Heart right ventricle (tissue), 16 donors: ENCODE results near the gene CNIH3. TPM values are rescaled to one million over a fixed set of nuclear protein-coding genes. Genes with fewer than 3 reads are reported as not detected.
A peak's percentile ranks its signal among the peaks of the same experiment; 100 is the strongest.

Source experiments
- ATAC-seq, 8 donors: fragments of 200-7000 bp; cut with Tn5 transposase; one replicate each; pipeline ENCODE4 v1.9.1; 2020; ENCODE audit warnings: mild to moderate bottlenecking in 8 of 8, moderate library complexity in 8 of 8, moderate number of reproducible peaks in 1 of 8
- DNase-seq, 2 donors: peaks; one replicate each; pipeline ENCODE4 v3.0.0-alpha.2; 2020
- H3K27ac ChIP-seq, 10 donors: fragments of 200-600 bp; sonication (generic) in 2 of 10; one replicate each; pipeline versions ENCODE4 v1.5.0 to v1.8.0; 2020 to 2022; ENCODE audit warnings: mild to moderate bottlenecking in 3 of 10
- H3K27me3 ChIP-seq, 7 donors: fragments of 200-600 bp; one replicate each; pipeline ENCODE4 v1.8.0; 2021 to 2022; ENCODE audit warnings: mild to moderate bottlenecking in 2 of 7
- H3K36me3 ChIP-seq, 9 donors: fragments of 200-600 bp; sonication (generic) in 1 of 9; one replicate each; pipeline versions ENCODE4 v1.5.0 to v1.8.0; 2020 to 2022; ENCODE audit warnings: mild to moderate bottlenecking in 2 of 9
- H3K4me1 ChIP-seq, 9 donors: fragments of 200-600 bp; sonication (generic) in 1 of 9; one replicate each; pipeline versions ENCODE4 v1.5.0 to v1.8.0; 2020 to 2022; ENCODE audit warnings: mild to moderate bottlenecking in 4 of 9
- H3K4me3 ChIP-seq, 10 donors: fragments of 200-600 bp; sonication (generic) in 2 of 10; one replicate each; pipeline versions ENCODE4 v1.5.0 to v1.8.0; 2020 to 2022; ENCODE audit warnings: mild to moderate bottlenecking in 7 of 10, moderate library complexity in 2 of 10
- H3K9me3 ChIP-seq, 11 donors: fragments of 200-600 bp in 10 of 11; sonication (generic) in 2 of 11; one replicate each; pipeline versions ENCODE4 v1.5.0 to v1.8.0; 2013 to 2022; ENCODE audit warnings: mild to moderate bottlenecking in 2 of 11, control low read depth in 1 of 11, moderate library complexity in 1 of 11
- WGBS, 2 donors: extraction: QIAGEN DNeasy Blood & Tissue Kit; methylation state at CpG; one replicate each; pipeline ENCODE4 v1.1.7; 2013; ENCODE audit warnings: inconsistent platforms in 1 of 2; 5-methylcytosine and 5-hydroxymethylcytosine counted together
- intact Hi-C, 10 donors: fragments of 100-400 bp; cut with DNase I; formaldehyde crosslinking; loops; one replicate each; pipeline versions ENCODE4 v1.11.1 to v1.14.2; 2022
- polyA plus RNA-seq, 2 donors: library from polyadenylated mRNA; stranded (reverse); fragments of 200-250 nt; gene quantifications; one replicate each; pipeline ENCODE4 v1.2.3, GENCODE V29; 2013
- total RNA-seq, 10 donors: library from RNA; stranded (reverse); fragmentation: NEBNext Ultra II Directional in 3 of 10; extraction: Animal tissue kit (Norgen Biotek cat#: 25700) in 3 of 10; gene quantifications; one replicate each; pipeline versions ENCODE4 v1.2.1 to v1.2.4, GENCODE V29; 2021 to 2023
- TF ChIP-seq, protein P1 (sequence below), 9 donors: fragments of 200-600 bp; sonication (generic) in 2 of 9; IDR thresholded peaks; one replicate each; pipeline versions ENCODE4 v1.5.0 to v1.8.0; 2021 to 2022; ENCODE audit warnings: antibody characterized with exemption in 9 of 9, mild to moderate bottlenecking in 5 of 9, moderate library complexity in 1 of 9
- donor health status: Arrhythmogenic right ventricular cardiomyopathy.
- donor health status: ischemic (EF 13 %, LVEDD 7.1; RV severe dilation, severe dysfunction).
- donor health status: healthy with polysubstance abuse.
- donor health status: DM: no; HTN: yes; CAD: no.
- donor health status: DM: no; HTN: no; CAD: no.
- donor health status: ischemic (EF 25% LVEDD 6.9; RV normal size, moderate dysfunction).
- donor health status: ischemic (EF 25% LVEDD 5.7; RV mildly dilated, moderate dysfunction).
- donor health status: healthy.
- donor health status: DM: yes; HTN: yes; CAD: no.
- donor health status: Ischemic cardiomyopathy.
- donor health status: ischemic (EF 35%, LVEDD 5.7; RV mildly dilated, moderate dysfunction).
- donor health status: nonischemic (EF 11% LVEDD 7.7; RV severe dilation, severe dysfunction).
- donor health status: DM: yes; HTN: yes; CAD: no.
- donor health status: PGD.
- donor health status: ischemic (EF 29% LVEDD 5.4; RV normal size, mild dysfunction).
- donor health status: nonischemic (EF 23%, LVEDD 6.1; RV moderate dilation, normal function).

CNIH3 gene
- total and polyA plus RNA-seq, 12 donors = 0.28 to 1.8 (median 0.83) TPM

DNA sequence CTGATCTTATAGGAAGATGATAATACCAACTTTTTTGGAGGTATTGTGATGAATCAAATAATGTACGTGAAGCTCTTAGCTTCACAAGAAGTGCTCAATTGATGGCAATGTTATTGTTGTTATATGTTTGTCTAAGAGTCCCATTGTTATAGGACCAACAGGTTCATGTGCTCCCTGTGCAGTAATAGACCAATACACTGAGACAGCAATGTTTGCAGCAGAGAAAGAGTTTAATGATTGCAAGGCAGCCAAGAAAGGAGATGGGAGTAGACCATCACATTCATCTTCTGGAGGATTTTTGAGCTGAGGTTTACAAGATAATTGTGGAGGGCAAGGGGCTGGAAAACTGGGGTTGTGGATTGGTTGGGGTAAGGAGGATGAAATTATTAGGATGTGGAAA is 143.0 kb downstream of the CNIH3 start:
- no peaks in the 10 kb centered on the region for H3K36me3 ChIP-seq
- TF ChIP-seq, protein P1, sequence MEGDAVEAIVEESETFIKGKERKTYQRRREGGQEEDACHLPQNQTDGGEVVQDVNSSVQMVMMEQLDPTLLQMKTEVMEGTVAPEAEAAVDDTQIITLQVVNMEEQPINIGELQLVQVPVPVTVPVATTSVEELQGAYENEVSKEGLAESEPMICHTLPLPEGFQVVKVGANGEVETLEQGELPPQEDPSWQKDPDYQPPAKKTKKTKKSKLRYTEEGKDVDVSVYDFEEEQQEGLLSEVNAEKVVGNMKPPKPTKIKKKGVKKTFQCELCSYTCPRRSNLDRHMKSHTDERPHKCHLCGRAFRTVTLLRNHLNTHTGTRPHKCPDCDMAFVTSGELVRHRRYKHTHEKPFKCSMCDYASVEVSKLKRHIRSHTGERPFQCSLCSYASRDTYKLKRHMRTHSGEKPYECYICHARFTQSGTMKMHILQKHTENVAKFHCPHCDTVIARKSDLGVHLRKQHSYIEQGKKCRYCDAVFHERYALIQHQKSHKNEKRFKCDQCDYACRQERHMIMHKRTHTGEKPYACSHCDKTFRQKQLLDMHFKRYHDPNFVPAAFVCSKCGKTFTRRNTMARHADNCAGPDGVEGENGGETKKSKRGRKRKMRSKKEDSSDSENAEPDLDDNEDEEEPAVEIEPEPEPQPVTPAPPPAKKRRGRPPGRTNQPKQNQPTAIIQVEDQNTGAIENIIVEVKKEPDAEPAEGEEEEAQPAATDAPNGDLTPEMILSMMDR (IDR thresholded peaks at IDR 0.05) = no peak
- DNase-seq = no peak
- no peaks in the 10 kb centered on the region for H3K4me1 ChIP-seq
- 96 to 100% methylated on average over 1 of the region's 1 CpG for WGBS, 2 donors
- ATAC-seq = no peak
- no peak overlapping the region for H3K4me3 ChIP-seq
- intact Hi-C loops = no loop called here
- H3K27me3 ChIP-seq = peaks cover 0 to 12% (median 0%) of the 10 kb centered on the region in 7 donors
- H3K9me3 ChIP-seq = peaks cover 0 to 18% (median 3%) of the 10 kb centered on the region in 11 donors
- no peak overlapping the region for H3K27ac ChIP-seq

DNA sequence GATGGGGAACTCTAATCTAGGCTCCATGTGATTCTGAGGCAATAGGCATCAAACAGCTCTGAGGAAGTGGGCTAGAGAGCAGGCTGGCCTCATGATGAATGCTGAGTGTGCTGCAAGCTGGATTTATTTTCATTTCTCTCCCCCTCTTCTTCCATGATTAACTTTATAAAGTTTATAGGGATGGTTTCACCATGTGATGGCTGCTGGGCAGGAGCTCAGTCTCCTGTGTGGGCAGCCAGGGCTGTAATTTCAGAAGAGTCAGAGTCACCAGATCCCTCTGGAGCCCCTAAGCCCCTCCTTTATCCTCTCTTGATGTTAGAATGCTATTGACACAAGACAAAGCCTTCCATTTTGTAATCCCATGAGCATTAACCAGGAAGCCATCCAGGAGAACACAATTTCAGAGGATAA is 143.6 kb downstream of the CNIH3 start:
- intact Hi-C loops = no loop called here
- ATAC-seq = peak in 3 of 8 donors; percentile 20 to 49 (median 29)
- H3K4me3 ChIP-seq = no peak overlapping the region

DNA sequence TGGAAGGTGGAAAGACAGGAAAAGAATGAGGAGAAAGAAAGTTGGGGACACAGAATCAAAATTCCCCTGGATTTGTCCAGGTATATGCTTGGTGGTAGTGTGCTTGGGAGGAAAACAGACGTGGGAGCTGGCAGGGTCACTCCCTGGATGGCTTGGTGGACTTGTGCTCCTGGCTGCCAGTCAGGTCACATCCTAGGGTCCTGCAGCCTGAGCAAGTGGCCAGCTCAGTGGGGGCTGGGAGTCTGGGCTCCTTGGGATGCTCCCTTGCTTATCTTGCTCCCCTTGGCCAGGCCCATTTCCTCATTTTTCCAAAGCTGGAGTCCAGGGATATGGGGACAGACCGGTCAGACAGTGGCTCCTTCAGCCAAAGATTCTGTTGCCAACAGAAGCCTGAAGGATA is 144.0 kb downstream of the CNIH3 start:
- DNase-seq = no peak
- no peaks in the 10 kb centered on the region for H3K36me3 ChIP-seq
- peaks cover 0 to 18% (median 3%) of the 10 kb centered on the region in 11 donors for H3K9me3 ChIP-seq
- H3K4me3 ChIP-seq = no peak overlapping the region
- H3K27ac ChIP-seq = no peak overlapping the region
- intact Hi-C loops = no loop called here
- peaks cover 0 to 12% (median 0%) of the 10 kb centered on the region in 7 donors for H3K27me3 ChIP-seq
- H3K4me1 ChIP-seq = no peaks in the 10 kb centered on the region
- 37 to 52% methylated on average over 2 of the region's 2 CpGs for WGBS, 2 donors
- TF ChIP-seq, protein P1 (IDR thresholded peaks at IDR 0.05) = no peak
- no peak for ATAC-seq

More for the DNA sequence above, 143.6 kb downstream of the CNIH3 start:
- Histone ChIP-seq H3K4me1 (no peaks in the 10 kb centered on the region), H3K9me3 (peaks cover 0 to 18% (median 3%) of the 10 kb centered on the region in 11 donors), H3K36me3 (no peaks in the 10 kb centered on the region), H3K27me3 (peaks cover 0 to 12% (median 0%) of the 10 kb centered on the region in 7 donors), H3K27ac (no peak overlapping the region)
- TF ChIP-seq, protein P1 (IDR thresholded peaks at IDR 0.05) = no peak
- DNase-seq = no peak

DNA sequence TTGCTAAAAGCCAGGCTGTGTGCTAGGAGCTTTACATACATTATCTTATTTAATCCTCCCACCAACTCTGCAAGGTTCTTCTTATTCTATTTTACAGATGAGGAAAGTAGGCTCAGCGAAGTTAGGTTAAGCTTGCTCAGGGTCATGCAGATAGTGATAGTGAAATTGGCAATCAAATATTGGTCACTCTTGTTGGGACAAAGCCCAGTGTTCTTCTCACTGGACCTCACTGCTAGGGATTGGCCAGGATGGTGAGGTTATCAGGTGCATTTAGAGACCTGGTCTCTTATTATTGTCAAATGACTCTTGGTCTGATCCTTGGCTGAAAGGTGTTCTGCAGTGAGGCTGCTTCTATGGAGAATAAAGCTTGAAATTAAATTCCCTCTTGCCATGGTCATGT is 145.1 kb downstream of the CNIH3 start:
- Histone ChIP-seq H3K4me3 (no peak overlapping the region), H3K27me3 (peaks cover 0 to 9% (median 0%) of the 10 kb centered on the region in 7 donors)

More for the DNA sequence above, 145.1 kb downstream of the CNIH3 start:
- Histone ChIP-seq H3K36me3 (no peaks in the 10 kb centered on the region), H3K4me1 (no peaks in the 10 kb centered on the region), H3K27ac (no peak overlapping the region), H3K9me3 (peaks cover 0 to 18% (median 3%) of the 10 kb centered on the region in 11 donors)
- DNase-seq (no peak), ATAC-seq (no peak)
- 95% methylated on average over 1 of the region's 1 CpG for WGBS, 2 donors
- intact Hi-C loops = no loop called here
- TF ChIP-seq, protein P1 (IDR thresholded peaks at IDR 0.05) = no peak
